ENCODE results near the gene TRMT2A. TPM values are rescaled to one million over a fixed set of nuclear protein-coding genes. Genes with fewer than 3 reads are reported as not detected.

Gene TRMT2A
- total and polyA plus RNA-seq, 2 of the 8 experiments (the other 6 are each of a cell fraction or from before 2014, with no cell fraction given) = 44.9 to 50.3 TPM

DNA sequence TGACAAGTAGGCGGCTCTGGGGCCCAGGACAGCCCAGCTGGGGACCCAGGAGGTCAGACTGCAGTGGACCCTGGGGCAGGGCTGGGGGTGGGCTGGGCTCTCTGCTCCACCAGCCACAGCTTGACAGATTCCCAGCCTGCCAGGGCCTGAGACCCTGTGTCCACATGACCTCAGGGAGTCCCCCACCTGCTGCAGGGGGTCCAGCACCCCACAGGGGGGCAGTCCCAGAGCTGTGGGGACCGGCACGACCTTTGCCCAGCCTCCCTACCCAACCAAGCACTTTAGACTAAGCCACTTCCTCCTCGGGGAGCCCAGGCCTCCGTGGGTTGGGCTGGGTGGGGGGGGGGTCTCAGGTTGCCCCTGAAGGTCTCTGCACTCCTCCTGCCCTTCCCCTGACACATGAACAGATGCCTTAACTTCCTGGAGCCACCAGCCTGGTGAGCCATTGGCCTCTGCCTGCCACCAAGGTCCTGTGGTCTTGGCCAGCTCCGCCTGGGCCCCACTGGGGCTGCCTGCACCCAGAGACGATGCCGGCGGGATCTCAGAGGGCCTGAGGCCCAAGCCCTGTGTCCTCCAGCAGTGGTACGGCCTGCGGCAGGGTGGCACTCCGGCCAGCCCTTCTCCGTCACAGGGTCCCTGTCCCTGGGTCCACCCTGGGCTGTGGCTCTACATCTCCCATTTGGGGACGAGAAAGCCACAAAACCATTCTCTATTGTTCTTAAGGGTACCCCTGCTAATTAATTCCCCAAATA lies 30.4 kb upstream of the TRMT2A start (continued):
- TF ChIP-seq KDM5A (IDR thresholded peaks at IDR 0.05; ENCODE audit: low read length) = no peak
- no peak for TF ChIP-seq RBBP5 (IDR thresholded peaks at IDR 0.05; ENCODE audit: borderline replicate concordance, low read depth, low read length)
- no peak for TF ChIP-seq EP300 (IDR thresholded peaks at IDR 0.05; ENCODE audit: borderline replicate concordance in 1 of 2, low read depth in 2 of 2, low read length in 2 of 2)
- no peak for TF ChIP-seq RNF2 (IDR thresholded peaks at IDR 0.05; ENCODE audit: borderline replicate concordance, low read depth, low read length, missing control alignments, poor library complexity, severe bottlenecking)
- TF ChIP-seq RFX5 (IDR thresholded peaks at IDR 0.05; ENCODE audit: borderline replicate concordance, low read depth, low read length) = no peak
- no peak for TF ChIP-seq POU5F1 (IDR thresholded peaks at IDR 0.05; ENCODE audit: low read depth, low read length)
- no peak for TF ChIP-seq TAF1 (IDR thresholded peaks at IDR 0.05; ENCODE audit: low read depth, low read length)
